Inflammatory macrophage treated with lipopolysaccharide for 1 hour (primary cell): ENCODE data around the gene VGF.
"Not testable (repeated sequence)": the region's sequence is repeated elsewhere in the genome, so short reads cannot be mapped to it uniquely, and the experiment has no call there.

Source experiments
- DNase-seq, 2 donors: peaks; one replicate each; pipeline ENCODE4 v3.0.0-alpha.2; 2020 to 2022

Gene VGF

DNA sequence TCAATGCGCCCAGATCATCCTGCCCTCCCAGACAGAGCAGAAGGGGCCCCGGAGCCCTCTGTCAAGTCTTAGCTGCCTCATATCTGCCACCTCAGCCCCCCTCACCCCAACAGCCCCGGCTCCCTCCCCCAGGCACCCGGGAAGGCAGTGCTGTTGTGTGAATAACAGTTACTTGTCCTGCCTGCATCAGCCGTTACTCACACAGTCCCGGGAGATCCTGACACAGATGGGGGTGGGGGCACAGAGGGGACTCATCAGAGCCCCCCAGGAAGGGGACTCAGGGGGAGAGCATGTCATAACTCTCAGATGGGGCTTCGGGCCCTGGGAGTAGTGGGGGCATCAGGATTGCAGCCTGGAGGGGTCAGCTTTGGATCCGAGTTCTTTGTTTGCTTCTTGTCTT lies 50.9 kb downstream of the VGF start:
- DNase-seq: no peak

DNA sequence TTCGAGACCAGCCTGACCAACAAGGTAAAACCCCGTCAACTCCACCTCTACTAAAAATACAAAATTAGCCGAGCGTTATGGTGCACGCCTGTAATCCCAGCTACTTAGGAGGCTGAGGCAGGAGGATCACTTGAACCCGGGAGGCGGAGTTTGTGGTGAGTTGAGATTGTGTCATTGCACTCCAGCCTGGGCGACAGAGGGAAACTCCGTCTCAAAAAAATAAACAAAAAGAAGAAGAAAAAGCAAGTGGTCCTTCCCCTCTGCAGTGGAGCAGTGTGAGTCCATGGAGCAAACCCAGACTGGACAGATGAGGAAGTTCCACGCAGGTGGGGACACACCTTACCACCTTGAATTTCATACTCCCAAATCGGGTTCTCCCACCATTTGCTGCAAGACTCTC lies 51.5 kb downstream of the VGF start:
- peak; percentile 36 to 60 for DNase-seq

DNA sequence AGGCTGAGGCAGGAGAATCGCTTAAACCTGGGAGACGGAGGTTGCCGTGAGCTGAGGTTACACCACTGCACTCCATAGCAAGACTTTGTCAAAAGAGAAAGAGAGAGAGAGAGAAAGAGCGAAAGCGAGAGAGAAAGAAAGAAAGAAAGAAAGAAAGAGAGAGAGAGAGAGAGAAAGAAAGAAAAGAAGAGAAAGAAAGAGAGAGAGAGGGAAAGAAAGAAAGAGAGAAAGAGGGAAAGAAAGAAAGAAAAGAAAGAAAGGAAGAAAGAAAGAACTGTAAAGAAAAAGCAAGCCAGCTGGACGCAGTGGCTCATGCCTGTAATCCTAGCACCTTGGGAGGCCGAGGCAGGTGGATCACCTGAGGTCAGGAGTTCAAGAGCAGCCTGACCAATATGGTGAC lies 52.2 kb downstream of the VGF start:
- not testable (repeated sequence) for DNase-seq
